Gastroesophageal sphincter (tissue), 3 donors: Measurements from ENCODE around the gene PRF1.

Source experiments
- CTCF ChIP-seq, 4 experiments: fragments of 200-600 bp in 2 of 4; fragments of 450-650 bp in 2 of 4; sonication (generic) in 1 of 4; IDR thresholded peaks; one replicate each; pipeline ENCODE4 v1.5.1; 2017 to 2019; ENCODE audit warnings: antibody characterized with exemption in 4 of 4, mild to moderate bottlenecking in 2 of 4, moderate library complexity in 2 of 4
- POLR2A ChIP-seq, 2 donors: fragments of 450-650 bp; IDR thresholded peaks; one replicate each; pipeline ENCODE4 v1.6.1; 2017; ENCODE audit warnings: antibody characterized with exemption in 2 of 2, mild to moderate bottlenecking in 2 of 2, moderate library complexity in 1 of 2
- POLR2AphosphoS5 ChIP-seq: sonication (generic); formaldehyde crosslinking; IDR thresholded peaks from one replicate; pipeline ENCODE4 v1.6.1; 2017; ENCODE audit warnings: antibody characterized with exemption

- TF ChIP-seq CTCF (IDR thresholded peaks at IDR 0.05) (no peak), POLR2AphosphoS5 (no peak), POLR2A (IDR thresholded peaks at IDR 0.05) (no peak)
Measured at GRCh38 chr10:70596860-70597809, 5.4 kb downstream of the PRF1 start.
